NCI-H2227 (cell line): ENCODE measurements around the gene RSPH1.

ENCODE experiments used
- DNase-seq: peaks from one replicate; lab custom pipeline; 2025; ENCODE audit not compliant: unreplicated experiment; lab: John Stamatoyannopoulos, UW

The RSPH1 gene

GRCh38 chr21:42431196-42431595 is 64.8 kb downstream of the RSPH1 start:
- no peak for DNase-seq

- no peak for DNase-seq
Observed at GRCh38 chr21:42430521-42430920, 65.5 kb downstream of the RSPH1 start.

GRCh38 chr21:42429856-42430255 is 66.2 kb downstream of the RSPH1 start:
- no peak for DNase-seq

- DNase-seq, result no peak
Observed at GRCh38 chr21:42429021-42429420, 67.0 kb downstream of the RSPH1 start.

- DNase-seq, result no peak
Observed at GRCh38 chr21:42427809-42428419, 68.1 kb downstream of the RSPH1 start.

GRCh38 chr21:42426876-42427480 is 69.0 kb downstream of the RSPH1 start:
- no peak for DNase-seq

- DNase-seq, result peak; percentile 10
Observed at GRCh38 chr21:42426424-42426823, 69.6 kb downstream of the RSPH1 start.

GRCh38 chr21:42425591-42425990 is 70.4 kb downstream of the RSPH1 start:
- no peak for DNase-seq

- DNase-seq, result no peak
Observed at GRCh38 chr21:42424914-42425541, 71.0 kb downstream of the RSPH1 start.

GRCh38 chr21:42423685-42424084 is 72.3 kb downstream of the RSPH1 start:
- no peak for DNase-seq

- DNase-seq, result no peak
Observed at GRCh38 chr21:42423197-42423675, 72.8 kb downstream of the RSPH1 start.
